ENCODE measurements around the gene EGLN2. TPM values are rescaled to one million over a fixed set of nuclear protein-coding genes. Genes with fewer than 3 reads are reported as not detected.

EGLN2 gene
- polyA plus RNA-seq, 1 donor (not counting 4 experiments of a cell fraction or from before 2014, with no cell fraction given): 31.6 TPM

DNA sequence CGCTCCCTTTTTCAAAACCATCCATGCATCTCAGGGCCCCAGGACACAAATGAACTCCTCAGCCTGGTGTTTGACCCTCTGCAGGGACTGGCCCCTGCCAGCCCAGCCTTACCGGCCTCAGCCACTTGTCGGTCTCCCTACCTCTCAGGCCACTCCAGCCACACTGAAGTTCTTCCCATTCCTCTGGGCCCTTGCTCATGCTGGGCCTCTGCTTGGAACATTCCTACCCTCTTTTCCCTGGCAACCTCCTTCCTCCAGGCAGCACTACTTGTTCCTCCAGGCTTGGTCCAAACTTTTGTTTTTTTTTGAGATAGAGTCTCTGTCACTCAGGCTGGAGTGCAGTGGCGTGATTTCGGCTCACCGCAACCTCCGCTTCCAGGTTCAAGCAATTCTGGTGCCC, 7.6 kb upstream of the EGLN2 start:
- Histone ChIP-seq H3K4me3 (ENCODE audit: control insufficient read depth in 2 of 3, extremely low read depth in 1 of 3, insufficient read depth in 2 of 3, low read depth in 1 of 3, low read length in 3 of 3) (no peak overlapping the region), H3K79me2 (ENCODE audit: control insufficient read depth, insufficient read depth, low read length) (no peaks in the 10 kb centered on the region), H3K27me3 (ENCODE audit: control insufficient read depth, extremely low read depth, insufficient read depth, low read length) (no peaks in the 10 kb centered on the region), H4K20me1 (ENCODE audit: control insufficient read depth, extremely low read depth, insufficient read depth, low read length) (no peaks in the 10 kb centered on the region), H3K36me3 (ENCODE audit: control insufficient read depth in 2 of 2, extremely low read depth in 1 of 2, insufficient read depth in 2 of 2, low read length in 2 of 2) (peaks cover 2 to 3% of the 10 kb centered on the region in 2 experiments), H3K9me1 (ENCODE audit: control insufficient read depth, extremely low read depth, insufficient read depth, low read length) (no peaks in the 10 kb centered on the region), H3K27ac (ENCODE audit: control insufficient read depth, insufficient read depth, low read length) (no peak overlapping the region), H3K4me1 (ENCODE audit: control insufficient read depth, extremely low read depth, insufficient read depth, low read length) (no peaks in the 10 kb centered on the region), H3K9me3 (ENCODE audit: control insufficient read depth, low read depth, low read length) (no peaks in the 10 kb centered on the region), H3K4me2 (ENCODE audit: control insufficient read depth, extremely low read depth, insufficient read depth, low read depth, low read length) (no peak overlapping the region), H3K9ac (ENCODE audit: control insufficient read depth, extremely low read depth, insufficient read depth, low read length) (no peak overlapping the region), H2AFZ (ENCODE audit: control insufficient read depth, low read length) (no peak overlapping the region)
- TF ChIP-seq, protein P1, sequence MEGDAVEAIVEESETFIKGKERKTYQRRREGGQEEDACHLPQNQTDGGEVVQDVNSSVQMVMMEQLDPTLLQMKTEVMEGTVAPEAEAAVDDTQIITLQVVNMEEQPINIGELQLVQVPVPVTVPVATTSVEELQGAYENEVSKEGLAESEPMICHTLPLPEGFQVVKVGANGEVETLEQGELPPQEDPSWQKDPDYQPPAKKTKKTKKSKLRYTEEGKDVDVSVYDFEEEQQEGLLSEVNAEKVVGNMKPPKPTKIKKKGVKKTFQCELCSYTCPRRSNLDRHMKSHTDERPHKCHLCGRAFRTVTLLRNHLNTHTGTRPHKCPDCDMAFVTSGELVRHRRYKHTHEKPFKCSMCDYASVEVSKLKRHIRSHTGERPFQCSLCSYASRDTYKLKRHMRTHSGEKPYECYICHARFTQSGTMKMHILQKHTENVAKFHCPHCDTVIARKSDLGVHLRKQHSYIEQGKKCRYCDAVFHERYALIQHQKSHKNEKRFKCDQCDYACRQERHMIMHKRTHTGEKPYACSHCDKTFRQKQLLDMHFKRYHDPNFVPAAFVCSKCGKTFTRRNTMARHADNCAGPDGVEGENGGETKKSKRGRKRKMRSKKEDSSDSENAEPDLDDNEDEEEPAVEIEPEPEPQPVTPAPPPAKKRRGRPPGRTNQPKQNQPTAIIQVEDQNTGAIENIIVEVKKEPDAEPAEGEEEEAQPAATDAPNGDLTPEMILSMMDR (optimal IDR thresholded peaks at IDR 0.05 in 1 of 3, IDR thresholded peaks at IDR 0.05 in 1 of 3, conservative IDR thresholded peaks at IDR 0.05 in 1 of 3; ENCODE audit: extremely low read depth in 1 of 3, insufficient read depth in 2 of 3, low read length in 3 of 3): no peak
- dilution Hi-C loops (cut with MboI; ENCODE audit: extremely low pct_ligation_motif_present, low sequenced_read_pairs): no loop called here
- FAIRE-seq (no peak), DNase-seq (ENCODE audit: low read depth, low spot score) (no peak)

DNA sequence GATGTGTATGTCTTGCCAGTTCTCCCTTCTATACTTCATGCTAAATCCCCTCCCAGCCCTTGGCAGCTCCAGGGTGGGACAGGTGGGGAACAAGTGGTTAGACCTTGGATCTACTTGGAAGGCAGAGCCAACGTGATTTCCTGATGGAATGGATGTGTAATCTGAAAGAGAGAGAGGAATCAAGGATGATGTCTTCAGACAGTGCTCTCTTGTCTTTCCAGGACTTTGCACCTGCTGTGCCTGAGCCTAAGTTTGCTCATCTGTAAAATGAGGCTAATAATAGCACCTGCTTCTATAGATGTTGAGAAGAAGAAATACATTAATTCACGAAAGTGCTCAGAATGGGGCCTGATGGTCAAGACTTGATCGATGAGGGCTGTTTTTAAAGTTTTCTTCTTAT, 7.0 kb upstream of the EGLN2 start:
- no peak for FAIRE-seq

More for the DNA sequence above, 7.0 kb upstream of the EGLN2 start:
- dilution Hi-C loops (cut with MboI; ENCODE audit: extremely low pct_ligation_motif_present, low sequenced_read_pairs): no loop called here
- Histone ChIP-seq H3K9ac (ENCODE audit: control insufficient read depth, extremely low read depth, insufficient read depth, low read length) (no peak overlapping the region), H3K9me3 (ENCODE audit: control insufficient read depth, low read depth, low read length) (no peaks in the 10 kb centered on the region), H3K9me1 (ENCODE audit: control insufficient read depth, extremely low read depth, insufficient read depth, low read length) (no peaks in the 10 kb centered on the region), H4K20me1 (ENCODE audit: control insufficient read depth, extremely low read depth, insufficient read depth, low read length) (no peaks in the 10 kb centered on the region), H3K4me2 (ENCODE audit: control insufficient read depth, extremely low read depth, insufficient read depth, low read depth, low read length) (no peak overlapping the region), H2AFZ (ENCODE audit: control insufficient read depth, low read length) (no peak overlapping the region), H3K4me1 (ENCODE audit: control insufficient read depth, extremely low read depth, insufficient read depth, low read length) (no peaks in the 10 kb centered on the region), H3K27me3 (ENCODE audit: control insufficient read depth, extremely low read depth, insufficient read depth, low read length) (no peaks in the 10 kb centered on the region), H3K79me2 (ENCODE audit: control insufficient read depth, insufficient read depth, low read length) (no peaks in the 10 kb centered on the region), H3K27ac (ENCODE audit: control insufficient read depth, insufficient read depth, low read length) (no peak overlapping the region), H3K4me3 (ENCODE audit: control insufficient read depth in 2 of 3, extremely low read depth in 1 of 3, insufficient read depth in 2 of 3, low read depth in 1 of 3, low read length in 3 of 3) (no peak overlapping the region), H3K36me3 (ENCODE audit: control insufficient read depth in 2 of 2, extremely low read depth in 1 of 2, insufficient read depth in 2 of 2, low read length in 2 of 2) (peaks cover 0 to 2% of the 10 kb centered on the region in 2 experiments)
- DNase-seq (ENCODE audit: low read depth, low spot score): no peak
- TF ChIP-seq, protein P1 (optimal IDR thresholded peaks at IDR 0.05 in 1 of 3, IDR thresholded peaks at IDR 0.05 in 1 of 3, conservative IDR thresholded peaks at IDR 0.05 in 1 of 3; ENCODE audit: extremely low read depth in 1 of 3, insufficient read depth in 2 of 3, low read length in 3 of 3): no peak
- TF ChIP-seq EZH2 (IDR thresholded peaks at IDR 0.05; ENCODE audit: low read length): no peak

Measured in keratinocyte (primary cell).